IMR-90 (cell line): ENCODE results near the gene DOCK2.

Experiments used
- CHD1 ChIP-seq: IDR thresholded peaks from 2 replicates; pipeline ENCODE4 v1.6.1; 2012; ENCODE audit warnings: low read depth, low read length, improper control_type of control experiment
- CTCF ChIP-seq: conservative IDR thresholded peaks from 2 replicates; pipeline ENCODE4 v1.5.1; 2012; ENCODE audit warnings: mild to moderate bottlenecking, low read depth, low read length, improper control_type of control experiment
- FOS ChIP-seq: fragments of 150-350 bp; IDR thresholded peaks from 2 replicates; pipeline ENCODE4 v1.6.1; 2016; ENCODE audit warnings: low read depth, low read length
- MXI1 ChIP-seq: IDR thresholded peaks from 2 replicates; pipeline ENCODE4 v1.6.1; 2012; ENCODE audit warnings: low read depth, mild to moderate bottlenecking, low read length, moderate library complexity, borderline replicate concordance
- POLR2A ChIP-seq: IDR thresholded peaks from 2 replicates; pipeline ENCODE4 v1.6.1; 2012; ENCODE audit warnings: mild to moderate bottlenecking, low read depth, low read length
- RAD21 ChIP-seq: IDR thresholded peaks from 2 replicates; pipeline ENCODE4 v1.6.1; 2012; ENCODE audit warnings: low read length, improper control_type of control experiment
- RFX5 ChIP-seq: IDR thresholded peaks from 2 replicates; pipeline ENCODE4 v1.8.0; 2012; ENCODE audit warnings: low read depth, mild to moderate bottlenecking, low read length, moderate library complexity
- SMC3 ChIP-seq: fragments of 150-350 bp; IDR thresholded peaks from 2 replicates; pipeline ENCODE4 v1.6.1; 2016; ENCODE audit warnings: low read depth, mild to moderate bottlenecking, antibody characterized with exemption, low read length, moderate library complexity
- USF2 ChIP-seq: fragments of 150-350 bp; IDR thresholded peaks from 2 replicates; pipeline ENCODE4 v1.6.1; 2017; ENCODE audit warnings: mild to moderate bottlenecking, antibody characterized with exemption, low read length, low read depth

- TF ChIP-seq POLR2A (no peak), CTCF (no peak), RAD21 (no peak), RFX5 (no peak), CHD1 (no peak), MXI1 (no peak), USF2 (no peak), FOS (no peak), SMC3 (no peak)
Measured at GRCh38 chr5:169840405-169840804, 203.3 kb downstream of the DOCK2 start.
